HuH-7.5 (cell line): ENCODE data around the gene KREMEN1.

Experiments used
- DNase-seq: peaks from one replicate; pipeline ENCODE4 v3.0.0; 2011; ENCODE audit warnings: low spot score

Gene KREMEN1

GRCh38 chr22:29149841-29150555 lies 77.2 kb downstream of the KREMEN1 start:
- DNase-seq = no peak

GRCh38 chr22:29150701-29151100 lies 77.9 kb downstream of the KREMEN1 start:
- no peak for DNase-seq

GRCh38 chr22:29151316-29151715 lies 78.5 kb downstream of the KREMEN1 start:
- no peak for DNase-seq

- no peak for DNase-seq
These were observed 79.5 kb downstream of the KREMEN1 start for GRCh38 chr22:29152045-29152953.

- DNase-seq = no peak
These were observed 80.3 kb downstream of the KREMEN1 start for GRCh38 chr22:29152954-29153719.

- DNase-seq = peak; percentile 85
These were observed 81.7 kb downstream of the KREMEN1 start for GRCh38 chr22:29154364-29155048.

GRCh38 chr22:29155966-29156365 lies 83.1 kb downstream of the KREMEN1 start:
- no peak for DNase-seq

- no peak for DNase-seq
These were observed 83.7 kb downstream of the KREMEN1 start for GRCh38 chr22:29156507-29156906.

- DNase-seq = no peak
These were observed 85.1 kb downstream of the KREMEN1 start for GRCh38 chr22:29157759-29158535.

- DNase-seq = no peak
These were observed 85.7 kb downstream of the KREMEN1 start for GRCh38 chr22:29158546-29158945.

- no peak for DNase-seq
These were observed 91.0 kb downstream of the KREMEN1 start for GRCh38 chr22:29163808-29164207.

- no peak for DNase-seq
These were observed 92.7 kb downstream of the KREMEN1 start for GRCh38 chr22:29165321-29166060.

GRCh38 chr22:29166180-29166579 lies 93.3 kb downstream of the KREMEN1 start:
- DNase-seq = no peak

- no peak for DNase-seq
These were observed 94.4 kb downstream of the KREMEN1 start for GRCh38 chr22:29167032-29167911.

GRCh38 chr22:29171721-29172120 lies 98.9 kb downstream of the KREMEN1 start:
- DNase-seq = no peak

- no peak for DNase-seq
These were observed 99.4 kb downstream of the KREMEN1 start for GRCh38 chr22:29172216-29172615.

- no peak for DNase-seq
These were observed 102.5 kb downstream of the KREMEN1 start for GRCh38 chr22:29175312-29175835.

GRCh38 chr22:29183971-29184848 lies 111.4 kb downstream of the KREMEN1 start:
- DNase-seq = no peak
